ENCODE data around the gene SLC12A2. TPM values are rescaled to one million over a fixed set of nuclear protein-coding genes. Genes with fewer than 3 reads are reported as not detected.

Gene SLC12A2
- total RNA-seq, result 15.3 and 24.0 TPM in 2 replicates

GRCh38 chr5:128083033-128083810 is at the start of gene SLC12A2:
TSS of gene SLC12A2 (plus strand) at chr5:128083766. CDS start at chr5:128083955, 189 bp downstream.

